HUDEP-2 (cell line): ENCODE results near the gene PARVG.

Experiments
- DNase-seq, 76 experiments: peaks; one replicate each; lab custom pipeline; 2025; ENCODE audit not compliant: unreplicated experiment in 76 of 76; lab: John Stamatoyannopoulos, UW

The PARVG gene, protein sequence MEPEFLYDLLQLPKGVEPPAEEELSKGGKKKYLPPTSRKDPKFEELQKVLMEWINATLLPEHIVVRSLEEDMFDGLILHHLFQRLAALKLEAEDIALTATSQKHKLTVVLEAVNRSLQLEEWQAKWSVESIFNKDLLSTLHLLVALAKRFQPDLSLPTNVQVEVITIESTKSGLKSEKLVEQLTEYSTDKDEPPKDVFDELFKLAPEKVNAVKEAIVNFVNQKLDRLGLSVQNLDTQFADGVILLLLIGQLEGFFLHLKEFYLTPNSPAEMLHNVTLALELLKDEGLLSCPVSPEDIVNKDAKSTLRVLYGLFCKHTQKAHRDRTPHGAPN

DNA sequence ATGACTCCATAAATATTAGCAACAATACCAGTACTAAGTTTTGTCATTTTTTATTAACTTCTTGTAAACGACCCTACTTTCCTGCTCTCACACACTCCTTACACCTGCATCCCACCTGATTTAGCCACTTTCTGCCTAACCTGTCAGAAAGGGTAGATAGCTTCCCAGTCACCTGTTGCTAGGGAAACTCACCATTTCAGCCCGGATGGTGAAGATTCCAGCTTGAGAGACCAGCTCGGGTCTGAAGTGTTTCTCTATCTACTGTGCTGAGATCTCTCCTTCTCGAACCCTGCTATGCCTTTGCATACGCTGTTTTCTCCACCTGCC is at the start of gene PARVG:
PARVG (plus strand) TSS at position 220 of the 327 bp plus-strand sequence. CDS start 2,405 bp downstream, outside the sequence.
- no peak for DNase-seq

DNA sequence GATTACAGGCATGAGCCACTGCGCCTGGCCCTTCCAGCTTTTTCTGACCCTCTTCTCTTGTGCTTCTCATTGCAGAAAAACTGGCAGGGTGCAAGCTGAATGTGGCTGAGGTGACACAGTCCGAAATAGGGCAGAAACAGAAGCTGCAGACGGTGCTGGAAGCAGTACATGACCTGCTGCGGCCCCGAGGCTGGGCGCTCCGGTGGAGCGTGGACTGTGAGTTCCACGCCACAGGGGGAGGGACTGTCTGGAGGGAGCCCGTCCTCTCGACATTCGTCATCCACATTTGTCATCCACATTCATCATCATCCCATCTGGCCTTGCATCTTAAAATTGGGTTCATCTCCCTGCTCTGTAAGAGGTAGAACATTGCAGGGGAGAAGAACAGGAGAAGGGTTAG is 49.3 kb upstream of the PARVG start:
- no peak for DNase-seq

DNA sequence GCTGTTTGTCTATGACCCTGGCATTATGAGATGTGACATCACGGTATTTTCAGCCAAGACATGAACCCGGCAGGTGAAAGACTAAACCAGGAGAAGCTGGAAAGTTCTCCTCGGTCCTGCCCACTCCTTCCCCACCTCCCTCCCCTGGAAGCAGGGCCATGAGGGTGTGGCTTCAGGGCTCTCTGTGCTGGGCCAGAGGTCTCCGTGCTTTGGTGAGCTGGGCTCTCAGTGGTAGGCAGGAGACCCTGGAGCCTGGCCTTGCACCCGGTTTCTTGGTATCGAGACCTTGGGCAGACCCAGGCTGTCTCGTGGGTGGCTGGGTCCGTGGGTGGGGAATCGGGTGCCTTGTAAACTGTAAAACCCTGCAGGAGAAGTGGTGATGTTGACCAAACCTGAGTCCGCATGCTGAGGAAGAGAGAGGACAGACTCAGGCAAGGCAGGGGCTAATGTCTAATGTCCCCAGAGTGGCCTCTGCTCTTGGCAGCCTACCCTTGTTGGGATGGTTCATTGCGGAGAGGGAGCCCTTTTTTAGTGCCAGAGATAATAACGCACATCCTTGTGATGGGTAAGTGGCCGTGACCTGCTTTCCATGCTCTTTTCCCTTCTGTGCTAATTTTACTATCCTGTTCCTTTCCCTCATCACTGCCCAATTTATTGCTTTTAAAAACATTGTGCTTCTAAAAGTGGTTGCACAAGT is 48.6 kb upstream of the PARVG start:
- DNase-seq = no peak

DNA sequence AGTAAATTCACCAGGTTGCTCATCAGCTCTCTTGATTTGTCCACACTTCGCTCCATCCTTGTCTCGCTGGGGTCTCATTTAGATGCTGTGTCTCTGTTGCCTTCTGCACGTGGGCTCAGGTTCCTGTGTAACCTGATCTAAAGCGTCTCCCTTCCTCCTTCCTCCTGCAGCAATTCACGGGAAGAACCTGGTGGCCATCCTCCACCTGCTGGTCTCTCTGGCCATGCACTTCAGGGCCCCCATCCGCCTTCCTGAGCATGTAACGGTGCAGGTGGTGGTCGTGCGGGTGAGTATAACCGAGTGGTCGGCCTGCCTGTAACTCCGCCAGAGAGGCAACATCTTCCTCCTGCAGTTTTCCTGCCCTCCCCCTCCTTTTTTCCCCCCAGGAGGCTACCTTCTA is 48.0 kb upstream of the PARVG start:
- DNase-seq = no peak

GRCh38 chr22:44133161-44133560 is 47.6 kb upstream of the PARVG start:
- DNase-seq = no peak

- DNase-seq = no peak
Measured at GRCh38 chr22:44133901-44134571, 46.7 kb upstream of the PARVG start.

GRCh38 chr22:44136112-44136511 is 44.6 kb upstream of the PARVG start:
- DNase-seq = no peak

DNA sequence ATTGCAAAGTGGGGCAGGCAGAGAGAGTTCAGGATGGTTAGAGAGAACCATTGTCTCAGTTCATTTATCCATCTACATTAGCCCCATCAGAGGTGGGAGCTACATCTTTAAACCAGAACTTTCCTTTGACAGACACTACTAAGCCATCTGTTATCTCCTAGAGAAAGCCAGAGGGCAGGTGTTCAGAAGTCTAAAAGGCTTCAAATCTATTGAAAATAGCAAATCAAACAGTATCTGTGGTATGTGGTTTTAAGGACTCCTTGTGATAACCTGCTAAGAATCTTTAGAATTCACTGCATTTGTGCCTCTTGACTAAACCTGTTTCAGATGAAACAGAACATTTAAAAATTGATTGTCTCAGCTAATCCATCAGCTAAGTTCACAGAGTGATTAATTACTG is 43.9 kb upstream of the PARVG start:
- DNase-seq = no peak

- DNase-seq = no peak
Measured at GRCh38 chr22:44137415-44137814, 43.3 kb upstream of the PARVG start.

DNA sequence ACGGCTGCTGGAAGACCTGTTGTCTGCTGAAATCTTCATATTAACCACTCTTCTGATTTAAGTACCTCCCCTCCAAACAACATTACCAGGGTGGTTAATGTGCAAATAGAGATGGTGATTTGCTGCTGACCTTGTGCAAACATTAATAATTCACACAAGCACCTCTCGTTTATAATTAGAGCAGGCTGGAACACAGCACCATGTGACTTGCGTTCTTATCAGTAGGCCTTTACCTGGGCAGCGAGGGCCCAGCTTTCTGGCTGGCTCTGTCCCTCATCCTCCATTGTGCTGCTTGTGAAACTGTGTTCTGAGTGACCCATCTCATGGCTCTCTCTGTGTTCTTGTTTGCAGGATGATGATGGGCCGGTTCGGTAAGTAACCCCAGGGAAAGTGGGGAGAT is 41.0 kb upstream of the PARVG start:
- no peak for DNase-seq

DNA sequence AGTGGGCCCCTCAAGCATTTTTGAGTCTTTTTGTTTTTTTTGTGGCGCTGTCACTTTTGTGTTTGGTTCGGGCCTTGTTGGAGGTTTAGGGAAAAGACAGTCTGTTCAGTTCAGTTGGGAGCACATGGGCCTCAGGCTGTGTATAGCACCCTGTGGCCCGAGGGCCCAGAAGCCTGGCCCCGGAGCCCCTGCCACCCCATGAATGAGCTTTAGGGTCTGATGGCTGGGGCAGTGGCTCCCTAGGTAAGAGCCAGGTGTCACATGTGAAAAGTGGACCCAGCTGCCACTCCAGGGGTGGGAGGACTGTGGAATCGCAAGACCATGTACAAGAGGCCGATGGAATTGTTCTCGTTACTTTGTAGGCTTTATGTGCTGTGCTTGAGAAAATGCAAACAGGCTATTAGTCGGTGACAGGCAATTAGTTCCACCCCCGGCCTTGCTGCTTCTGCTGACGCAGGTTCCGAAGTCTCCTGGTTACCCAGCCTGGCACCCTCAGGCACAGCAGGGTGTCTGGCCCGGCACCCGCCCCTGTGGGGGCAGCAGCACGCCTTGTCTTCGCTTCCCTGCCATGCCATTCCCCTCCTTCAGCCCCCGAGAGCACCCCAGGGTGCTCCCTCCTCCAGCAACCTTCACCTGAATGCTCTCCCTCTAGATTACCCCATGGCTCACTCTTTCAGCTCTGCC is 38.2 kb upstream of the PARVG start:
- DNase-seq = no peak

GRCh38 chr22:44143105-44143474 is 37.6 kb upstream of the PARVG start:
- no peak for DNase-seq

DNA sequence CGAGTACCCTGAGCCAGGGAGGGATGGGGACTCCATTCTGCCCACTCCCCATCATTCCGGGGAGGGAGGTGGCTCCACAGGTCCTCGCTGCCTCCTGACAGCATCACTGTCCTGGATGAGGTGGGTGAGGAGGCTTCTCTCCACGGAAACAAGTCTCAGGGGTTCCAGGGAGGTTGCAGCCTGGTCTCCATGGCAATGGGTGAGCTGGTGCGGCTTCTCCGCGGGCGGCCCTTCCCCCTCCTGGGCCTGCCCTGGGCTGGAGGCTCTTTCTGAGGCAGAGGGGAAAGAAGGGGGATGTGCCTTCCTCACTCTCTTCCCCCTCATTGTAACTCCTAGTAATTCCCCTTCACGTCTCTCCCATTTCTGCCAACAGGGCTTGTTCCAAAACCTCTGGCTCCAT is 37.1 kb upstream of the PARVG start:
- DNase-seq = no peak

DNA sequence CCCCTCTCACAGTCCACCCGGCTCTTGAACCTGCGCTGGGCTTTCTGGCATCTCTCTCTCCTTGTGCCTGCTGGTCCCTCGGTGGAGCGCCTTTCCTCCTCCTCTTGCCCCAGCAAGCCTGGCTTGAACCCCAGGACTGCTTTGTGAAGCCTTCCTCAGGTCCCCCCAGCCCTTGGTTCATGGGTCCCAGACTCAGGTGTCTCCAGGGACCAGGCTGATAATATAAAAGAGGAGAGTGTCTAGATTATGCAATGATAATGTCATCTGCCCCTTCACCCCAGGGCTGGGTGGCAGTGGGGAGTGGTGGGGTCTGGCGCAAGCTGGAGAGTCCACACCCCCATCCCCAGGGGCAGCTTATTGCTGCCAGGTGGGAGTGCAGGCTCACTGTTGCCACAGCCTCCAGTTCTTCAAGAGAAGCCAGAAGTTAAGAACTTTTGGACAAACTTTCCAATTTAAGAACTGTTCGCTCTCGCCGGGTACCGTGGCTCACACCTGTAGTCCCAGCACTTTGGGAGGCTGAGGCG is 36.6 kb upstream of the PARVG start:
- DNase-seq = no peak

- DNase-seq = no peak
Measured at GRCh38 chr22:44145544-44145943, 35.2 kb upstream of the PARVG start.

GRCh38 chr22:44146088-44146861 is 34.5 kb upstream of the PARVG start:
- DNase-seq = no peak

- DNase-seq = peak in 4 of 76 experiments; percentile 4 to 13 (median 5)
Measured at GRCh38 chr22:44147008-44147645, 33.6 kb upstream of the PARVG start.

DNA sequence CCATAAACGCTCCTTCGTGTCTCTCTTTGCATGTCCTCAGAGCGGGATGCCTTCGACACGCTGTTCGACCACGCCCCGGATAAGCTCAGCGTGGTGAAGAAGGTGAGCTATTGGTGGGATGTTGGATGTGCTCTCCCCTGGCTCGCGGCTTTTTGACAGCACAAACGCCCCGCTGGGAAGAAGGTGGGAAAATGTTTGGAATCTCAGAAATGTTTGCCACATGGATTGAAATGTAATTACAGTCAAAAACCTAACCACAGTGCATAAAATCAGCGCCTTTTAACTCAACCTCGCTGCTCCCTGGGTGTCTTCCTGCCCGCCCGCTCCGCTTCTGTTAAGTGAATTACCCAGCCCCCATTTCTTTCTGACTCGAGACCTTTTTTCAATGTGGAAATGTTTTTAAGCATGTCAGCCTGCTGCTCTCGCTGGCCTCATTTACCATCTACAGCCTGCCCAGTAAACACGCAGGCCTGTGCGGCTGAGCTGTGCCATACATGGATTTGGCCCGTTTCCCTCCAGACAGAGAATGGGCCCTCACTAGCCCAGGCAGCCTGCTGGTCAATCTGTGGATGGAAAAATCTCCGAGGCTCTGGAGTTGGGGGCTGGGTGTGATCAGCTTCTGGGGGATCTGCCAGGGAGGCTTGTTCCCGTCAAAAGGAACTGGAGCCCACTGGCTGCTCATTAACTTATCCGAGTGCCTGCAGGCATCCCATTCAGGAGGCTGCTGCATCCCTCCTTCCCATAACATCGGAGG is 32.7 kb upstream of the PARVG start:
- DNase-seq = no peak

DNA sequence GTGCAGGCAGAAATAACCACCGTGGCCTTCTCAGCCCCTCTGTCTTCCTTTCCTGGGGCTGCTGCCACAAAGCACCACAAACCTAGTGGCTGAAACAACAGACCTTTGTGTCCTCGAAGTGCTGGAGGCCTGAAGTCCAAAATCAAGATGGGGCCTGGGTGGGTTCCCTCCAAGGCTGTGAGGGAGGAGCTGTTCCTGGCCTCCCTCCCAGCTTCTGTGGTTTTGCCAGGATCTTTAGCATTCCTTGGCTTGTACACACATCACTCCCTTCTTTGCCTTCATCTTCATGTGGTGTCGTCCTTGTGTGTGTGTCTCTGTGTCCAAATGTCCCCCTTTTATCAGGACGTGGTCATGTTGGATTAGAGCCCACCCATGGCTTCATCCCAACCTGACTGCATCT is 29.0 kb upstream of the PARVG start:
- no peak for DNase-seq
